Superior temporal gyrus (tissue), 1 donor: ENCODE data around the gene ENG.
A peak's percentile ranks its signal among the peaks of the same experiment; 100 is the strongest.

Source experiments
- DNase-seq: peaks from one replicate; pipeline ENCODE4 v3.0.0-alpha.2; 2016; ENCODE audit errors: extremely low spot score

Gene ENG

DNA sequence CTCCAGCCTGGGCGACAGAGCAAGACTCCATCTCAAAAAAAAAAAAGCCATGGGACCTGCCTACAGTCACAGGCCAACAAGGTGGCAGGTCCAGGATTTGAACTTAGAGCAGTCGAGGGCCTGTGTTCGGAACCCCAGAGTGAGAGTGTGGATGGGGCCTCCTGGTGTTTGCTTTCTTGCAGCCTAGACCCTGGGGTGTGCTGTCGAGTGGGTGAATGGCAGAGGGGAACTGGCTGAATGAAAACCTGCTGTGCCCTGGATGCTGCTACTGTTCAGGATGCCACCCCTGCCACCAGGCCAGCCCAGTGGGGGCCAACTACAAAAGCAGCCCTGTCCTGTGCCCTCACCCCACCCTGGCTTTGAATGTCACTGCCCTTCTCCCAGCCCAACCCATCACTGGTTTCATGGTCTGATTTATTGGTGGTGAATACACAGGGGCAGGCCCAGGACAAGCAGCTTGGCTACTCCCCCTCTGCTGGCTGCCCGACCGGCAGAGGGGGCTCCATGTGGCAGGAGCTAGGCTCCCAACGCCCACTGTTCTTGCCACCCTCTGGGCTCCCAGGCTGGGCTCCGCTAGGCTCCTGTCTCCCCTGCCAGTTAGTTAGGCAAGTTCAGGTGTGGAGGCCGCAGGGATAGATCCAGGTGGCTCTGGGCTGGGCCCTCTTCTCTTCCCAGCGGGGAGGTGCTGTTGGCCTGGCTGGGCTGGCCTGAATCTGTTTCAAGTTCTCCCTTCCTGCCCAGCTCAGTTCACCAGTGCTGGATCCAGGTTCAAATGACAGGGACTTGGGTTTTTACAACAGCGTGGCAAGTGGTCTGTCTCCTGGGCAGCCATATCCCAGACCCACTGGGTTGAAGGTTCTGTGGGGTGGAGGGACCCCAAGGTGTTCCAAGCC lies 39.6 kb downstream of the ENG start:
- no peak for DNase-seq

DNA sequence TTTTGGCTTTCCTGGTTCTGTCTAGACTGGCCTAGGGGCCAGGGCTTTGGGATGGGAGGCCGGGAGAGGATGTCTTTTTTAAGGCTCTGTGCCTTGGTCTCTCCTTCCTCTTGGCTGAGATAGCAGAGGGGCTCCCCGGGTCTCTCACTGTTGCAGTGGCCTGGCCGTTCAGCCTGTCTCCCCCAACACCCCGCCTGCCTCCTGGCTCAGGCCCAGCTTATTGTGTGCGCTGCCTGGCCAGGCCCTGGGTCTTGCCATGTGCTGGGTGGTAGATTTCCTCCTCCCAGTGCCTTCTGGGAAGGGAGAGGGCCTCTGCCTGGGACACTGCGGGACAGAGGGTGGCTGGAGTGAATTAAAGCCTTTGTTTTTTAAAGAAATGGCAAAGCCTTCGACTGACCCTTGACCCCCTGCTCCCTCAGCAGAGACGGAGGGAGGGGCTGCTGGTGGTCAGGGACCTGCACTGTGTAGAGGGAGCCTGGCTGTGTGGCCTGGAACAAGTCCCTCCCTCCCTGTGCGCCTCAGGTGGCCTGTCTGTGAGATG lies 40.7 kb downstream of the ENG start:
- DNase-seq, result no peak

DNA sequence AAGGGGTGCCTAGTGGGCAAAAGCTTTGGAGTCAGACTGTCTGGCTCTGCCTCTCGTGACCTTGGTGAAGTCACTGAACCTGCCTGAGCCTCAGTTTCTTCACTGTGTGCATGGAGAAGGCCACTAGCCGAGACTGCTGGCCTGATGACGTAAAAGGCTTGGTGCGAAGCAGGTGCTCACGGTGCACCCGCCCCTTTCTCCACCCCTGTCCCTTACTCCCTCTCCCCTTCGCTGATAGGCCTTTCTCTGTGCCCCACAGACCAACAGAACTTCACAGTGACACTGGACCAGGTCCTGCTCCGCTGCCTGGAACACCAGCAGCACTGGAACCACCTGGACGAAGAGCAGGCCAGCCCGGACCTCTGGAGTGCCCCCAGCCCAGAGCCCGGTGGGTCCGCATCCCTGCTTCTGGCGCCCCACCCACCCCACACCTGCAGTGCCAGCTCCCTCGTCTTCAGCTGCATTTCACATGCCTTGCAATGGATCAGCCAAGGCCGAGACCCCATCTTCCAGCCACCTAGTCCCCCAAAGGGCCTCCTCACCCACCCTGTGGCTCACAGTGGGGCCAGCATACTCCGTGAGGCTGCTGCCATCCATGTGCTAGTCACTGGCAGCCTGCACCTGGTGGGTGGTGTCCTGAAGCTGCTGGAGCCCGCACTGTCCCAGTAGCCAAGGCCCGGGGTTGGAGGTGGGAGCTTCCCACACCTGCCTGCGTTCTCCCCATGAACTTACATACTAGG lies 41.4 kb downstream of the ENG start:
- no peak for DNase-seq

DNA sequence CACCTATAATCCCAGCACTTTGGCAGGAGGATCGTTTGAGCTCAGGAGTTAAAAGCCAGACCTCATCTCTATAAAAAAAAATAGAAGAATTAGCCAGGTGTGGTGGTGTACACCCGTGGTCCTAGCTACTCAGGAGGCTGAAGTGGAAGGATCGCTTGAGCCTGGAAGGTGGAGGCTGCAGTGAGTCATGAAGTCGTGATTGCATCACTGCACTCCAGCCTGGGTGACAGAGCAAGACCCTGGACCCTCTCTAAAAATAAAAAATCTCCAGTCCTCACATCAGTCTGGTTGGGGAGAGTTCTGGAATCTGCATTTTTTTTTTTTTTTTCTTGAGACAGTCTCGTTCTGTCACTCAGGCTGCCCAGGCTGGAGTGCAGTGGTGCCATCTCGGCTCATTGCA lies 42.4 kb downstream of the ENG start:
- no peak for DNase-seq

DNA sequence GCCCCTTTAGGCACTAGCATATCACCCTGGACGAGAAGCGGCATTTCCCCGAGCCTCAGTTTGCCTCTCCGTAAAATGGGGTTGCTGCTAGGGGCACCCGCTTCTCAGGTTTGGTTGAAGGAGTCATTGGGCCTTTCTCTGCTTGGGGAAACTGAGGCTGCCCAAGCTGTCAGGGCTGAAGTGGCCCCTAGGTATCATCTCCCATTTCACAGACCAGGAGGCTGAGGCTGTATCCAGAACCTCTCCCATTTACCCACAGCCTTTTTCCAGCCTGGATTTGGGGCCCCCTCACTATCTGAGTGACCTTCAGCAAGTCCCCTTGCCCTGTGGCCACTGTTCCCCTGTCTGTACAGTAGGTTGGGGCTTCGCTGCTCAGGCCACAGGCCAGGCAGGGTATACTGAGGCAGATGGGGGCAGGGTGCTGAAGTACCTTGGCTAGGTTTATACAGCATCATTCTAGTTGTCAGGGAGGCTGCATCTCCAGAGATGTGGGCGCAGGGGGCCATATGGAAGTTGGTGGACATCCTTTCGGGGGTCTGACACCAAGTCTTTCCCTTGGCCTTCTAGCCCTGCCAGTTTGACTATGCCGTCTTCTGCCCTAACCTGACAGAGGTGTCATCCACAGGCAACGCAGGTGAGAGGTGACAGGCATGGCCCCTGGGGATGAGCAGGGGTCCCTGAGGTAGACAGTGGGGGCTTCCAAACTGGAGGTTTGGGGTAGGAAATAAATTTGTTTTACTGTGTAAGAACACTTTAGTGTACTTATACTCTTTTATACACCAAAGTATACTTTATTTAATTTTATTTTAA lies 43.9 kb downstream of the ENG start:
- no peak for DNase-seq

DNA sequence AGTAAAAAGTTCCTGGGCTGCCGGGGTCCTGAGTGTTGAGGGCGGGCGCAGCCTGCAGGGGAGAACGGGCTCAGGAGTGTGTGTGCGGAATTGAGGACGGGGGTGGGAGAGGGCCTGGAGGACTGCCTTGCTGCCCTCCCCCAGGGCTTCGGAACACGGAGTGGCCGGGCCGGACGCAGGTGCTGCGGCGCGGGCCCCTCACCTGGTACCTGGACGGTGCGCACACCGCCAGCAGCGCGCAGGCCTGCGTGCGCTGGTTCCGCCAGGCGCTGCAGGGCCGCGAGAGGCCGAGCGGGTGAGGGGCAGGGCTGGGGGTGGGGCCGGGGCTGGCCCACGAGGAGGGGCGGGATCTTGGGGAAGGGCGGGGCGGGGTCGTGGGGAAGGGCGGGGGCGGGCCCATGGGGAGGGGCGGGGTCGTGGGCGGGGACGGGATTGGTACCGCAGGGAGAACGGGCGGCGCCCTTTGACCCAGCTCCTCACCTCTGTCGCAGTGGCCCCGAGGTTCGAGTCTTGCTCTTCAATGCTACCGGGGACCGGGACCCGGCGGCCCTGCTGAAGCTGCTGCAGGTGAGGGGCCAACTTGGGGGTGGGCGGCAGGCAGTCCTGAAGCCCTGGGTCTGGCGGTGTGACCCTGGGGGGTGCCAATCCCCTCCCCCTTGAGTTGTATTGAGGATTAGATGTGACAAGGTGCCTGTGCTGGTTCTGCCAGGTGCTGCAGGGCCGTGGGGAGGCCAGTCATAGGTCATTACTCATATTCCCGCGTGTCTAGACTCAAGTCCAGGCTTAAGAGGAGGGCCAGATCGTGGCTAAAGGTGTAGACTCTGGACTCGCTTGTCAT lies 44.7 kb downstream of the ENG start:
- DNase-seq, result no peak

DNA sequence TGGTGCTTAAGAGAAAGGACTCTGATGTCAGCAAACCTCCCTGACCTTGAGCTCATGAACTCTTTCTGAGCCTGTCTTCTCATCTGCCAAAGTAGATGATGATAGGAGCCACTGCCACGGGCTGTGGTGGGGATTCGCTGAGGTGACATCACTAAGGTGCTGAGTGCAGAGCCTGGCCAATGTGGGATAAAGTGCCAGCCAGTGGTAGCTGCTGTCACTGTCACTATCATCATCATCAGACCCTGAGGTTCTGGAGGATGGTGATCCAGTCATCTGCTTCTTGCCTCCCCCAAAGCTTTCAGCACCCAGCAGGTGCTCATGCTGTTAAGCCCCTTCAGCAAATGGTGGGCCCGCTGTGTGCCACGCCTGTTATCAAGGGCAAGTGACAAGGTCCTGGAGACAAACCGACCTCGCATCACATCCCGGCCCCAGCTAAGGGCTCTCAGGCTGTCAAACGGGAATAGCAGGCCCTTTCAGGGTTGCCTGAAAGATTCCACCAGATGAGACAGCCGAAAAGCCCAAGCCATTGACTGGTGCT lies 45.4 kb downstream of the ENG start:
- DNase-seq, result no peak

DNA sequence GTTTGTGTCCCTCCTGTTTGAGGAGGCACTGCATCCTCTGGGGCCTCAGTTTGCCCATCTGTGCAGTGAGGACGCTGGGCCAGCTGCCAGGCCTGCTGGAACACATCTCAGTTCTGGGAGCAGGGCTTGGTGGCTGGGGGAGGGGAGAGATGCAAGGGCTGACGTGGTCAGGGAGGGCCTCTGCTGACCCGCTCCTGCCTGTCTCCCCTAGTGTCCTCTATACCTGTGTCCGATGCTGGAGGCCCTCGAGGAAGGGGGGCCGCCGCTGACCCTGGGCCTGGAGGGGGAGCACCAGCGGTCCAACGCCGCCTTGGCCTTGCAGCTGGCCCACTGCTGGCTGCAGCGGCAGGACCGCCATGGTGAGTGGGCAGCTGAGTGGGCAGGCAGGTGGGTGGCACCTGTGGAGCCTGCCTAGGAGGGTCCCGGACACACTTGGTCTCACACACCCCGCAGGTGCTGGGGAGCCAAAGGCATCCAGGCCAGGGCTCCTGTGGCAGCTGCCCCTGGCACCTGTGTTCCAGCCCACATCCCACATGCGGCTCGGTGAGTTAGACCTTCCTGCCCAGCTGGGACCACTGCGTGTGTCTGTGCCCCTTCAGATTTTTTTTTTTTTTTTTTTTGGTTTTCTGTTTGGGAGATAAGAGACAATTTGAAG lies 46.0 kb downstream of the ENG start:
- no peak for DNase-seq

DNA sequence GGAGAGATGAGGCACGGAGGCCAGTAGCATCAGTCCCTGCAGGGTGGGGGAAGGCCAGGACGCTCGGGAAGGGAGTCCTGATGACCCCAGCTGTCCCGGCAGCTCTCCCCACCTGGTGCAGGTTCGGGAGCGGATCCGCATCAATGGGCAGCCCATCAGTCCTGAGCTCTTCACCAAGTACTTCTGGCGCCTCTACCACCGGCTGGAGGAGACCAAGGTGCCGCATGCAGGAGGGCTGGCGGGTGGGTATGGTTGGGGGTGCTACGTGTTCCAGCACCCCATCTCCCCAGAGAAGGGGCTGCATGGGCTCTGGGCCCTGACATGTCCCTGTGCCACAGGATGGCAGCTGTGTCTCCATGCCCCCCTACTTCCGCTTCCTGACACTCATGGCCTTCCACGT lies 47.6 kb downstream of the ENG start:
- DNase-seq, result no peak

DNA sequence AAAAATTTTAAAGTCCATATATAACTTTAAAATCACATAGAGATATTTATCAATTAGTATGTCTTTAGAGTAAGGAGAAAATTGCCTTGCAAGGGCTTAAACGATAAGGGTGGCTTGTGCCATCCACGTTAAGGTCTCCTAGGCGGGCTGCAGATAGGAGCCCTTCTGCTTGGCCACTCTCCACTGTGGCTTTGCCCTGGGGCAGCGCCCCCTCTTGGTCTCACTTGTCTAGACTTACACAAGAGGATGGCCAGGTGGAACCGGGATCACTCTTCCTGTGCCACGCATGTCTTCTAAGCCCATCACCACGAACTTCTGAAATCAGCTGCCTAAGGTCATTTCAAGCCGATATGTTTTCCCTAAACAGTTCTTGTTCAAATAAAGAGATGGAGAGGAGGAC lies 48.8 kb downstream of the ENG start:
- no peak for DNase-seq

DNA sequence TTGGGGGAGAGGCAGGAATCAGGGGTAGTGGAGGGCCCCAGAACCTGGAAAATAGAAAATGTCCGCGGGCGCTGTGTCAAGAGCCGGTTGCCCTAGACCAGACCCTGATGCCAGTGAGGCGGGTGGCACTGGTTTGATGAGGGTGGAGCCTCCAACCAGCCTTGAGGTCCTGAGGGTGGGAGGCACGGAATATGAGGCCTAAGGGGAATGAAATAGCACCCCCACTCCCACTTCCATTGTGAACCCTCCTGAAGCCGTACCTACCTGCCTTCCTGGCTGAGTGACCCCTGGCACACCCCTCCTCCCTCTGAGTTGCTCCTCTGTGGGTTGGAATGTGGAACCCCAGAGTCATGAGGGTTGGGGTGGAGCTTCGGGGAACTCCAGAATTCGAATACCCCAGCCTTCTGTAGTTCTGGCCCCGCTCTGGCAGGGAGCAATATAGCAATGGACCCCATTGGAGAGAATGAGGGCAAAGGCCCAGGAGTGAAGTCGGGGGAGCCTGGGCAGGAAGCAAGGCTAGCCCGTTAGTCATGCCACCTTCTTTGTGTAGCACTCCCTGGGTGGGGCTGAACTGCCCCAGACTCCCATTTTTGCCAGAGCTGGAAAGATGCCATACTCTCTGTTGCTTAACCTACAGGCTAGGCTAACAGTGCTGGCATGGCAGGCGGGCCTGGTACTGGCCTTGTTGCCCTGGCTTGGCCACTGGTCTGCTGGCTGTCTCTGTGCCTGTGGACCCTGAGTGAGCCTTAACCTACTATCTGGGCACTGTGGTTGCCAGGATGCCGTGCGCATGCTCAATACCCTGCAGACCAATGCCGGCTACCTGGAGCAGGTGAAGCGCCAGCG lies 50.7 kb downstream of the ENG start:
- no peak for DNase-seq

DNA sequence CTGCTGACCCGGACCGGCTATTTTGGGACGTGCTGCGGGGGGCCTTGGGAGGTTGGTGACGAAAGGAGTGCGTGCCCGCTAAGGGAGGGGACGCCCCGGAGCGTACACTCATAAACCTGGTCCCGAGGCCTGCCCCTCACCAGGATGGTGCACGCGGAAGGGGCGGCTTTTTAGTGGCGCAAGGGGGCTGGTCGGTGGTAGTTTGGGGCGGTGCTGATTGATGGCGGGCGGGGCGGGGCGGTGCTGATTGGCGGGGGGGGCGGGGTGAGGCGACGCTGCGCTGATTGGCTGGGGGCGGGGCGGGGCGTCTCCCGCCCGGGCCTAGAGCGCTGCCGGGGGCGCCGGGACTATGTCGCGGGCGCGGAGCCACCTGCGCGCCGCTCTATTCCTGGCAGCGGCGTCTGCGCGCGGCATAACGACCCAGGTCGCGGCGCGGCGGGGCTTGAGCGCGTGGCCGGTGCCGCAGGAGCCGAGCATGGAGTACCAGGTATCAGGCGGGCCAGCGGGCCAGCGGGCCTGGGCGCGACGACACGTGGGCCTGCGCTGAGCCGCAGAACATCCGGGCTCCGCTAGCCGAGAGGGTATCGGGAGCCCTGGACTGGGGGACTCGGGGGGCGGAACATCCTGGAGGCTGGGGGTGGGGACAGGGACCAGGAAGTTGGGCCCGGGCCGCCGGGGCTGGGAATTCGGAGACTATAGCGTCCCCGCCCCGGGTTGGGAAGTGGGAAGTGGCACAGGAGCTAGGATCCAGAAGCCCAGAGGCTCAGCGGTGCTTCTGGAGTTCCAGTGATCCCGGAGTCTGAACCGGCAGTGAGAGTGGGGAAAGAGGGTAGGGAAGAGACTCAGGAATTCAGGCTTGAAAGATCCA lies 51.6 kb downstream of the ENG start, which contains the start of gene FPGS:
Gene FPGS, plus strand, starts transcription at position 307 of the 868 bp plus-strand sequence. Its CDS starts 43 bp downstream, at position 350.
- peak; percentile 73 for DNase-seq

DNA sequence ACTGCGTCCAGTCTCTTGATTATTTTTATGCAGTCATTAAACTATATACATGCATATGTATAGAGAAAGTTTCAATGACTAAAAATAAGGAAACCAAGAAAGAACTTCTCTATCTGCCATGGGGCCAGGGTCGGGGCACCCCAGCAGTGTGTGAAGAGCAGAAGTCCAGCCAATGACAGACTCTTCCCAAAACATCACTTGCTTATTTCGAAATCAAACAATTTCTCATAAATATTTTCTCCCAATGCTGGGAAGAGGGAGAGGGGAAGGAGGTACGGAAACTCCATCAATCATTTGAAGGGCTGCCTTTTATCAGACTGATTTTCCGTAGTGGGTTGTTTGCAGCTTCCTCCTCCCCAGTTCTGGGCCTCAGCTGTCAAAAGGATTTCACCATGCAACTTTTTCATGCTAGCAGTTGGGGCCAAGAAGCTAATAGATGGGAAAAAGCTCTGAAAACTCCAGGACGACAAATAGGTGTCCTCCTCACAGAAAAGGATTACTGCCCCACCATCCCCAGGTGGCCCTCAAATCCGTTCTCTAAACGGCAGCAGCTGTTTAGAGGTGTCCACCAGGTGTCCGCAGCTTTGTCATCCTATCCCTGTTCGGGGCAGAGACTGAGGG lies 52.4 kb downstream of the ENG start:
- DNase-seq, result peak; percentile 59

DNA sequence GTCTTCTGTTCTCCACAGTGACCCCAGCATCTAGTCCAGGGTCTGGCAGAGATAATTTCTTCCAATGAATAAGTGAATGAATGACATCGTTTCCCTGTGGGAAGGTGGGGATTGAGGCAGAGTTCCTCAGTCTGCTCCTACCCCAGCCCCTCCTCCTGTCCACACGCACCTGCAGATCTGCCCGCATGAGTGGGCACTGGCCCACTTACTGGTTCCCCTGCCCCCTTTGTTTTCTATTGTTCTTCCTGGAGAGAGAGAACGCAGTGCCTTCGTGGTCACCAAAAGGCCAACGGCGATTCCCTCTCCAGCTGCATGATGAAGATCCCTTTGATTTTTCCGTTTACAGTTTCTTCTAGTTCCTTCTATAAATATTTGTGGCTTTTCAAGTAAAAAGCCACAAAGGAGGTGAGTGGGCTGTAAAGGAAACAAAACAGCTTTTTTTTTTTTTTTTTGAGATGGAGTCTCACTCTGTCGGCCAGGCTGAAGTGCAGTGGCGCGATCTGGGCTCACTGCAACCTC lies 57.5 kb downstream of the ENG start:
- no peak for DNase-seq

DNA sequence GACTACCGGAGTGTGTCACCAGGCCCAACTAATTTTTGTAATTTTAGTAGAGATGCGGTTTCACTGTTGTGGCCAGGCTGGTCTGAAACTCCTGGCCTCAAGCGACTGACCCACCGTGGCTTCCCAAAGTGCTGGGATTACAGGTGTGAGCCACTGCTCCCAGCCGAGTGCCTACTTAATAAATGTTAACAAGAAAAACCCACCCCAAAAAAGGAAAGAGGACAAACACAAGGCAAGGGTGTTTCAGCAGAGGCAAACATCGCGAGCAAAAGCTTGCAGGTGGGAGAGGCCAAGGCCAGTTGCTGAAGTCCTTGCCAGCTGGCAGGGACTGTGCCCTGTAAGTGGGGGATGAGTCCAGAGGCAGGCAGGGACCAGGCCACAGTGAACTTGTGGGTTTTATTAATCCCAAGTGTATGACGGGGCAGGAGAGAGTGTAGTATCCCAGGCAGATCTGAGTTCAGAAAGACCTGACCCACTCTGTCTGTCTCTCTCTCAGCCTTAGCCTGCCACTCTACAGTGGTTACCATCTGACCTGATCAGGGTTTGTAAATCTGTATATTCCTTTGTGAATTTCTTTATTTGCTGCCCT lies 58.1 kb downstream of the ENG start:
- no peak for DNase-seq

DNA sequence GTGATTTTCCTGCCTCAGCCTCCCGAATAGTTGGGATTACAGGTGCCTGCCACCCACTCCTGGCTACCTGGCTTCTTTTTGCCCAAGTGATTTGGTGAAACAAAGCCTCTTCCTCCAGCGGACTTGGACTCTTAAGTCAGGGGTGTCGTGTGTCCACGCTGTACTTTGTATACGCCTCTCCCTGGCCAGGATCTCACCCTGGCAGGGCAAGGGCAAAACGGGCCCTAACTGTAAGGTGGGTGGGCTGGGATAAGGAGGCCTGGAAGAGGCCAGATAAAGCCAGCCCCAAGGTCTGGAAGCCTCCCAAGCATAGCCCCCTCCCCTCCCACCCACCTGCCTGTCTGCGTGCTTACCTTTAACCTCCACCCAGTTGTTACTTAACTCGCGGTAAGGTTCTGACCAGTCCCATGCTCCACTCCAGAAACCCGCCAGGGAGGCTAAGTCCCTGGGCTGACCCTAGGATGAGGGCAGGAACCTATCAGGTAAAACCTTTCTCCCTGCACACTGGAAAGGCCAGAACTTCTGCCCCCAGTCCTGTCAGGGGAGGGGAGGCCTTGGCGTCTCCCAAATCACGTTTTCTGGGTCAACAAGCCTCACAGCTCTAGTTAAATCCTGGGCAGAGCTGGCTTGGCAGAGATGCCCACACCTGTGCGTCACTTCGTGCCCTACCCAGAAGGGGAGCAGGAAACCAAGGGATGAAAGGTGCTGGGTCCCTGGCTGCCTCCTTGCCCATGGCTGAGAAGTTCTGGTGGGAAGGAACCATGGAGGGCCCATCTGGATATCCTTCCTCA lies 60.3 kb downstream of the ENG start:
- no peak for DNase-seq
